ENCODE results near the gene CAPZA3.
"Not testable (repeated sequence)": the region's sequence is repeated elsewhere in the genome, so short reads cannot be mapped to it uniquely, and the experiment has no call there.

The CAPZA3 gene

GRCh38 chr12:18737819-18738218 is at the start of gene CAPZA3, which contains the start of gene PLCZ1:
TSS of gene CAPZA3 (plus strand) at chr12:18738119. CDS start at chr12:18738269, 150 bp downstream.
TSS of gene PLCZ1 (minus strand) at chr12:18738012. CDS start at chr12:18737371, 641 bp downstream.
- TF ChIP-seq, protein P1, sequence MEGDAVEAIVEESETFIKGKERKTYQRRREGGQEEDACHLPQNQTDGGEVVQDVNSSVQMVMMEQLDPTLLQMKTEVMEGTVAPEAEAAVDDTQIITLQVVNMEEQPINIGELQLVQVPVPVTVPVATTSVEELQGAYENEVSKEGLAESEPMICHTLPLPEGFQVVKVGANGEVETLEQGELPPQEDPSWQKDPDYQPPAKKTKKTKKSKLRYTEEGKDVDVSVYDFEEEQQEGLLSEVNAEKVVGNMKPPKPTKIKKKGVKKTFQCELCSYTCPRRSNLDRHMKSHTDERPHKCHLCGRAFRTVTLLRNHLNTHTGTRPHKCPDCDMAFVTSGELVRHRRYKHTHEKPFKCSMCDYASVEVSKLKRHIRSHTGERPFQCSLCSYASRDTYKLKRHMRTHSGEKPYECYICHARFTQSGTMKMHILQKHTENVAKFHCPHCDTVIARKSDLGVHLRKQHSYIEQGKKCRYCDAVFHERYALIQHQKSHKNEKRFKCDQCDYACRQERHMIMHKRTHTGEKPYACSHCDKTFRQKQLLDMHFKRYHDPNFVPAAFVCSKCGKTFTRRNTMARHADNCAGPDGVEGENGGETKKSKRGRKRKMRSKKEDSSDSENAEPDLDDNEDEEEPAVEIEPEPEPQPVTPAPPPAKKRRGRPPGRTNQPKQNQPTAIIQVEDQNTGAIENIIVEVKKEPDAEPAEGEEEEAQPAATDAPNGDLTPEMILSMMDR (IDR thresholded peaks at IDR 0.05; ENCODE audit: low read depth, low read length) = no peak
- no peak within 1 kb of the TSS for H3K4me3 ChIP-seq (ENCODE audit: low read depth, low read length)
- in situ Hi-C loops (cut with HindIII; ENCODE audit: low sequenced_read_pairs) = no loop called here
- no peak for DNase-seq (ENCODE audit: low read depth, low spot score)

- TF ChIP-seq, protein P1 (IDR thresholded peaks at IDR 0.05; ENCODE audit: low read depth, low read length) = no peak
- in situ Hi-C loops (cut with HindIII; ENCODE audit: low sequenced_read_pairs) = no loop called here
- no peak for DNase-seq (ENCODE audit: low read depth, low spot score)
- no peak overlapping the region for H3K4me3 ChIP-seq (ENCODE audit: low read depth, low read length)
Measured at GRCh38 chr12:18689771-18690170, 48.1 kb upstream of the CAPZA3 start.

DNA sequence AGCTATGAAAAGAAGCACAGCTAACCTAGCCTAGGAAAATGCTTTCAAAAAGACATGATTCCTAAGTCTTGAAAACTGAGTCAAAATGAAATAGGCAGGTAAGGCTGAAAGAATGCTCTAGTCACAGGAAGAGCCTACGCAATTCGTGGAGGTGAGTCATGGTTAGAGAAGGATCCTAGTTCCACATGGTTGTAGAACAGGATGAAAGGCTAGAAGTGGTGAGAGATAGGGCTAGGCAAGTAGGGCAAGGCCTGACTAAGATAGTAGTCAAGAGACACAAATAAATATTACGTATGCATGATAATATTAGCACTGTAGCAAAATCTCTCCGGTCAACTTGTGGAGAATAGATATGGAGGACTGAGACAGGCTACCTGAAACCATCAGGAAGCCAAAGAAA is 47.3 kb upstream of the CAPZA3 start:
- DNase-seq (ENCODE audit: low read depth, low spot score) = peak; percentile 62
- no peak overlapping the region for H3K4me3 ChIP-seq (ENCODE audit: low read depth, low read length)
- TF ChIP-seq, protein P1 (IDR thresholded peaks at IDR 0.05; ENCODE audit: low read depth, low read length) = no peak
- in situ Hi-C loops (cut with HindIII; ENCODE audit: low sequenced_read_pairs) = no loop called here

GRCh38 chr12:18693986-18694385 is 43.9 kb upstream of the CAPZA3 start:
- DNase-seq (ENCODE audit: low read depth, low spot score); in situ Hi-C loops (cut with HindIII; ENCODE audit: low sequenced_read_pairs); H3K4me3 ChIP-seq (ENCODE audit: low read depth, low read length): not testable (repeated sequence)

- in situ Hi-C loops (cut with HindIII; ENCODE audit: low sequenced_read_pairs) = no loop called here
- TF ChIP-seq, protein P1 (IDR thresholded peaks at IDR 0.05; ENCODE audit: low read depth, low read length) = no peak
- peak; percentile 75 for DNase-seq (ENCODE audit: low read depth, low spot score)
- no peak overlapping the region for H3K4me3 ChIP-seq (ENCODE audit: low read depth, low read length)
Measured at GRCh38 chr12:18696971-18697602, 40.8 kb upstream of the CAPZA3 start.

GRCh38 chr12:18700271-18700670 is 37.6 kb upstream of the CAPZA3 start:
- no peak overlapping the region for H3K4me3 ChIP-seq (ENCODE audit: low read depth, low read length)
- TF ChIP-seq, protein P1 (IDR thresholded peaks at IDR 0.05; ENCODE audit: low read depth, low read length) = no peak
- in situ Hi-C loops (cut with HindIII; ENCODE audit: low sequenced_read_pairs) = no loop called here
- DNase-seq (ENCODE audit: low read depth, low spot score) = peak; percentile 85

DNA sequence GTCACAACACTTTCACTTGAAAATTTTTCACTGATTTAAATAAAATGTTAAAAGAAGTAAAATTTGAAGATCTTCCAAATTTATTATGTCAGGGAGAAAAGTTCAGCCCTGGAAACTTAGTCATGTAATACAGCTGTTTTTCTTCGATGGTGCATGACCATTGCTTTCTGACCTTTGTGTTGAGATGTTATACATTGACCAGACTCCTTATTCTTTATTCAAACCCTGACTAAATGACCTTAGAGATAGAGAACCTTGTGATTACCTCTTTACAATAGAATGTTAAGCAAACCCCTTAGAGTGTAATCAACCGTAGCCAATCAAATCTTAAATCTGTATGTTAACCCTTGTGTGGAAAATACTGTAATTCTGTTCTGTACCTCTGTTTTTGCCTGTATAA is 34.6 kb upstream of the CAPZA3 start:
- TF ChIP-seq, protein P1 (IDR thresholded peaks at IDR 0.05; ENCODE audit: low read depth, low read length) = no peak
- in situ Hi-C loops (cut with HindIII; ENCODE audit: low sequenced_read_pairs) = no loop called here
- H3K4me3 ChIP-seq (ENCODE audit: low read depth, low read length) = no peak overlapping the region
- DNase-seq (ENCODE audit: low read depth, low spot score) = no peak
